Activated CD4-positive, alpha-beta T cell treated with anti-CD3 and anti-CD28 coated beads for 24 hours (primary cell): ENCODE data around the gene TOP1.
A peak's percentile ranks its signal among the peaks of the same experiment; 100 is the strongest.

ENCODE experiments used
- DNase-seq, 2 donors: peaks; one replicate each; pipeline ENCODE4 v3.0.0-alpha.2; 2020; ENCODE audit warnings: low read depth in 2 of 2

TOP1 gene

DNA sequence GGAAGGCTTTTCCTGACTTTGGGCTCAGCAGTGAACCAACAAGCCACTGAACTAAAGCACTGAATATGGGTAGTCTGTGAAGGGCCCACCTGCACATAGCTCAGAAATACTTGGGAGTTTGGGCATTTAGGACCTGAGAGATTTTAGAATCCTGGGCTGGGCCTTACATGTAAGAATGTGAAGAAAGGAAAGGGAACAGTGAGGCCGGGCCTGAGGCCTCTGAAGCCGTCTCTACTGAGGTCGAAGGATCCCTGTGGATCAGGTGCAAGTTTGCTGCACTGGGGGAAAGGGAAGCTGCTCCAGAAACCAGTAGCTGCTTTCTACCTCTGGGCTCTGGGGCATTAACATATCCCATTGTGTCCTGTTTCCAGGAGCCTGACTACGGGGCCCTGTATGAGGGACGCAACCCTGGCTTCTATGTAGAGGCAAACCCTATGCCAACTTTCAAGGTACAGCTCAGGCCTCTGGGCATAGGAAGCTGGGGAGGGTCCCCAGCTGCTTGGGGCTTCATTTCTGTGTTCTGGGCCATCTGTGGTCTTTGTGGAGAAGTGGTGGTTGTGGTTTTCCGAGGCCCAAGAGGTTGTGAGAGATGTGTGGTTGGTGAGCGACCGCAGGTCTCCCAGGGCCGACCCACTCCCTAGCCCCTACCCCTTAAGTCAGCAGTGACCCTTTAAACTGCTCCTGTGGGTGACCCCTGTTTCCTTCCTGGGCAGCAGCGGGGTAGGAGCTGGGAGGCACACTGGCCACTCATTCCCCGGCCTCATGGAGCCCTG lies 139.0 kb downstream of the TOP1 start:
- DNase-seq = no peak

GRCh38 chr20:41168281-41169161 lies 139.9 kb downstream of the TOP1 start:
- no peak for DNase-seq

GRCh38 chr20:41169162-41169690 lies 140.6 kb downstream of the TOP1 start:
- no peak for DNase-seq

DNA sequence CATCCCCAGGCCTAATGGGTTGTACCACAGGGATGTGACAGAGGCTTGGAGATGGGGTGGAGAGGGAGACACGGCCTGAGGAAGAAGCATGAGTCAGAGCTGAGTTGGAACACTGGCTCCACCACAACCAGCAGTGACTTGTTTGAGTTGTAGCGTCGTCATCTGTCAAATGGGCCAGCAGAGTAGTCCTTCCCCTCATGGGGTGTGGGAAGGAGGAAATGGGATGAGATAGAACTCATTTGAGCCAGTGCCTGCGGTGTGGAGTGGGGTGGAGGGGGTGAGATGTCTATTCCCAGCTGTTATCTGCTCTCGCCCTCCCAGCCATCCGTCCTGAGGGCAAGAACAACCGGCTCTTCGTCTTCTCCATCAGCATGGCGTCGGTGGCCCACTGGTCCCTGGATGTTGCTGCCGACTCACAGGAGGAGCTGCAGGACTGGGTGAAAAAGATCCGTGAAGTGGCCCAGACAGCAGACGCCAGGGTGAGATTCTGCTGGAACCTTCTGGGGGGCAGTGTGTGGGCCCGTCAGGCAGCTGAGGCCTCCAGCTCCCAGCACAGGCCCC lies 141.2 kb downstream of the TOP1 start:
- no peak for DNase-seq

DNA sequence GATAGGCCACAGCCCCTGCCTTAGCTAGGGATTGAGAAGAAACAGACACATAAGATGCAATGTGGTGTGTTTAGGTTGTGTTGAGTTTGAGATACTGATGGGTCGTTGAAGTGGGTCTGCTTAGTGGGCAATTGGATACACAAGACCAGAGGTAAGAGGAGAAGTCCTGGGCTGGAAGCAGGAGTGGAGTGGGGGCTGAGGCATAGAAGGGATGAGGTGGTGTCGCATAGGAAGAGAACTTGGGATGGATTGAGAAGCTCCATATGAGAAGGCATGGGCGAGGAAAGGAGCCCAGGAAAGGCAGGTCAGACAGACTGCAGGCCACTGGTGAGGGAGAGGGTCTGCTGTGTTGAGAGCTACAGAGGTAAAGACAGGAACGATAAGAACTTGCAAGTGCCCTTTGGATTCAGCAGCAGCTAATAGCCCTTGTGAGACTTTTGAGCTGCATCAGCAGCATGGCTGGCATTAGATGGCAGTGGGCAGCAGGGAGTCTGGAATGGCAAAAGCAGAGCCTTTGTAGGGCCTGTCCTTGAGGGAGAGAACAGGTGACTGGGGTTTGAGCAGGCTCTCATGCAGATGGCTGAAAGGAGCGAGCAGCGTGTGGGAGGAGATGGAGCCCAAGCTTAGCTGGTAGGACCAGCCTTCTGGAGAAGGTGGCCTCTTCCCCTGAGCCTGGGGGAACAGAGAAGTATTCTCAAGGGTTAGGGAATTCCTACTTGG lies 141.9 kb downstream of the TOP1 start:
- no peak for DNase-seq

DNA sequence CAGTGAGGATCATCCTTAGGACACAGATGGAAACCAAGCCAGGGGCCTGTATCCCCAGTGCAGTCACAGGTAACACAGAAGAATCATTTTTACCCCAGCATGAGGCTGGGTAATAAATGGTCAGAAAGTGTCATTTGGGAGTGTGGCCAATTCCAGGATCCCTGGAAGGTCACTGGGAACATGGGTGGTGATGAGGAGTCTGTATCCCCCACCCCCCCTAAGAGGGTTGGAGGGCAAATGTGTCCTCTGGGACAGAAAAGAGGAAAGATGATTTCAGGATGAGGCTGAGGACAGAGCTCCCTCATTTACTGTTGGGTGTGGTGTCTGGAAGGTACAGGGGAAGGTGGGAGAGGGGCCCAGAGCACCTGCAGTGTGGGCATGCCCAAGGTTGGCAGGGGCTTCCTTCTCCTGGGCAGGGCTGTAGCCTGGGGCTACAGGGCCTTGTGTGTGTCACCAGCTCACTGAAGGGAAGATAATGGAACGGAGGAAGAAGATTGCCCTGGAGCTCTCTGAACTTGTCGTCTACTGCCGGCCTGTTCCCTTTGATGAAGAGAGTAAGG lies 143.2 kb downstream of the TOP1 start:
- no peak for DNase-seq

DNA sequence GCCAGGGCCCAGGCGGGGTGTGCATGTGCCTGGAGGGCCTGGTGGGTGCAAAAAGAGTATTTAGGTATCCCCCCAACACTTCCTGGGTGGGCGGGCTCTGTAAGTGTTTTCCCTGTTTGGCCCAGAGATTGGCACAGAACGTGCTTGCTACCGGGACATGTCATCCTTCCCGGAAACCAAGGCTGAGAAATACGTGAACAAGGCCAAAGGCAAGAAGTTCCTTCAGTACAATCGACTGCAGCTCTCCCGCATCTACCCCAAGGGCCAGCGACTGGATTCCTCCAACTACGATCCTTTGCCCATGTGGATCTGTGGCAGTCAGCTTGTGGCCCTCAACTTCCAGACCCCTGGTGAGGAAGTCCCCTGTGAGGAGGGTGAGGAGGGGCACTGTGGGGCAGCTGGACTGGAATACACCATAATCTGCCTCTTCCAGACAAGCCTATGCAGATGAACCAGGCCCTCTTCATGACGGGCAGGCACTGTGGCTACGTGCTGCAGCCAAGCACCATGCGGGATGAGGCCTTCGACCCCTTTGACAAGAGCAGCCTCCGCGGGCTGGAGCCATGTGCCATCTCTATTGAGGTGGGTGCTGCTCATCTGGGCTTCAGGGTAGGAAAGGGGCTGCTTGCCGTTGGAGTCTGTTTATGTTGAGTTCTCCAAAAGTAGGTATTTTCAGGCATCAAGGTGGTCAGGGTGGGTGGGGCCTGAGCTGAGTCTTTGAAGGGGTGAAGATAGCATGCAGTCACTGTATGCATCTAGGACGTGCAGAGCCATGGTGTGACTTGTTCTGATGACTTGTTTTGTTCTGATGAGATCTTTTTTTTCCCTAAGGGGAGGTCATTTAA lies 143.9 kb downstream of the TOP1 start:
- no peak for DNase-seq

DNA sequence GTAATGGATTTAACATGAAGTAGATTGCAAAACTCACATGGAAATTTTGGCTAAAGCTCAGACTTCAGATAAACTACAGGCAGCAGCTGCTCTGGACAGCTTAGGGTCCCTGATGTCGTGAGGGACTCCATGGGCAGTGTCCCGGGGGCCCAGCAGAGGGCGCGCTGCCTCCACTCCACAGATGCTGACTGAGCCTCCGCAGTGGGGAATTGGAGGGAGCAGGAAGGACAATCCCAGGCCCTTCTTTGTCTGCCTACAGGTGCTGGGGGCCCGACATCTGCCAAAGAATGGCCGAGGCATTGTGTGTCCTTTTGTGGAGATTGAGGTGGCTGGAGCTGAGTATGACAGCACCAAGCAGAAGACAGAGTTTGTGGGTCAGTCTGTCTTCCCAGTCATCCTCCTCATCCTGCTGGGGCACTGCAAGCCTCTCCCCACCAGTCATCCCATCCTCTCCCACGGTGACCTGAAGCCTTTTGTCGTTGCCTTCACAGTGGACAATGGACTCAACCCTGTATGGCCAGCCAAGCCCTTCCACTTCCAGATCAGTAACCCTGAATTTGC lies 144.6 kb downstream of the TOP1 start:
- DNase-seq = peak; percentile 53 to 54

DNA sequence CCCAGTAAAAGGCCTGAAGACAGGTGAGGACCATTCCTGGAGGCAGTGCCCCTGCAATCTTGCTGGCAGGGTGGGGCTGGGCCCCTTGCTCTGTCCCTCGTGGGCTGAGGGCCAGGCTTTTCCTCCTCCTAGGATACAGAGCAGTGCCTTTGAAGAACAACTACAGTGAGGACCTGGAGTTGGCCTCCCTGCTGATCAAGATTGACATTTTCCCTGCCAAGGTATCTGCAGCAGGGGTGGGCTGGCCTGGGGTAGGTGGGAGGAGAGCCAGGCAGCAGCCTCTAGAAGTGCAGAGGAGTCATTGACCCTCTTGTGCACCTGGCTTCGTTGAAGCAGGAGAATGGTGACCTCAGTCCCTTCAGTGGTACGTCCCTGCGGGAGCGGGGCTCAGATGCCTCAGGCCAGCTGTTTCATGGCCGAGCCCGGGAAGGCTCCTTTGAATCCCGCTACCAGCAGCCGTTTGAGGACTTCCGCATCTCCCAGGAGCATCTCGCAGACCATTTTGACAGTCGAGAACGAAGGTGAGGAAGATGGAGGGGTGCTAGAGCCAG lies 145.2 kb downstream of the TOP1 start:
- no peak for DNase-seq
